Tibial nerve (tissue), 4 donors: ENCODE measurements around the gene SIX2. TPM values are rescaled to one million over a fixed set of nuclear protein-coding genes. Genes with fewer than 3 reads are reported as not detected.

Experiments
- DNase-seq, 2 donors: peaks; one replicate each; pipeline ENCODE4 v3.0.0-alpha.2; 2019; ENCODE audit warnings: low spot score in 2 of 2
- H3K27ac ChIP-seq, 4 donors: fragments of 200-600 bp; sonication (generic) in 3 of 4; one replicate each; pipeline ENCODE4 v1.5.1; 2017 to 2019; ENCODE audit warnings: mild to moderate bottlenecking in 1 of 4
- H3K27me3 ChIP-seq, 2 donors: fragments of 200-600 bp; sonication (generic) in 1 of 2; one replicate each; pipeline versions ENCODE4 v1.5.1 to v1.6.0; 2017 to 2019
- H3K36me3 ChIP-seq, 3 donors: fragments of 200-600 bp; sonication (generic); one replicate each; pipeline ENCODE4 v1.5.1; 2018 to 2019
- H3K4me1 ChIP-seq, 4 donors: fragments of 200-600 bp; sonication (generic) in 3 of 4; one replicate each; pipeline ENCODE4 v1.5.1; 2017 to 2019
- H3K4me3 ChIP-seq, 4 donors: fragments of 200-600 bp; sonication (generic) in 3 of 4; one replicate each; pipeline ENCODE4 v1.5.1; 2017 to 2019; ENCODE audit warnings: mild to moderate bottlenecking in 1 of 4, moderate library complexity in 1 of 4
- H3K9me3 ChIP-seq, 4 donors: fragments of 200-600 bp; sonication (generic) in 3 of 4; one replicate each; pipeline ENCODE4 v1.5.1; 2017 to 2019
- CTCF ChIP-seq, 5 experiments: fragments of 200-600 bp in 3 of 5; fragments of 450-650 bp in 2 of 5; sonication (generic) in 3 of 5; IDR thresholded peaks; one replicate each; pipeline ENCODE4 v1.5.1; 2016 to 2019; ENCODE audit warnings: antibody characterized with exemption in 5 of 5, mild to moderate bottlenecking in 3 of 5, moderate library complexity in 2 of 5
- EP300 ChIP-seq, 2 donors: sonication (generic); formaldehyde crosslinking; IDR thresholded peaks; one replicate each; pipeline ENCODE4 v1.6.1; 2017; ENCODE audit warnings: antibody characterized with exemption in 2 of 2, mild to moderate bottlenecking in 1 of 2
- POLR2A ChIP-seq, 2 donors: fragments of 450-650 bp; IDR thresholded peaks; one replicate each; pipeline ENCODE4 v1.6.1; 2017; ENCODE audit warnings: antibody characterized with exemption in 2 of 2, mild to moderate bottlenecking in 2 of 2, moderate library complexity in 2 of 2
- WGBS, 2 donors: methylation state at CpG; one replicate each; pipeline ENCODE4 v1.1.5; 2018; 5-methylcytosine and 5-hydroxymethylcytosine counted together
- total RNA-seq, 4 donors: library from RNA; depleted of rRNA; stranded (reverse); fragments of >200 nt; gene quantifications; one replicate each; pipeline ENCODE4 v1.1.0, GENCODE V29; 2016

The SIX2 gene
- total RNA-seq, 4 donors from 2014 or later = 0.87 to 4.9 (median 2.5) TPM

GRCh38 chr2:44997963-44998362, 11.3 kb downstream of the SIX2 start:
- Histone ChIP-seq H3K27me3 (peaks cover 0 to 80% of the 10 kb centered on the region in 2 donors), H3K9me3 (no peaks in the 10 kb centered on the region), H3K4me1 (peaks cover 0 to 19% (median 9%) of the 10 kb centered on the region in 4 donors), H3K36me3 (no peaks in the 10 kb centered on the region), H3K4me3 (no peak overlapping the region), H3K27ac (no peak overlapping the region)
- 94 to 100% methylated on average over 1 of the region's 1 CpG for WGBS, 2 donors
- DNase-seq = no peak
- no peak for TF ChIP-seq EP300 (IDR thresholded peaks at IDR 0.05)
- TF ChIP-seq POLR2A (IDR thresholded peaks at IDR 0.05) = no peak
- no peak for TF ChIP-seq CTCF (IDR thresholded peaks at IDR 0.05)

DNA sequence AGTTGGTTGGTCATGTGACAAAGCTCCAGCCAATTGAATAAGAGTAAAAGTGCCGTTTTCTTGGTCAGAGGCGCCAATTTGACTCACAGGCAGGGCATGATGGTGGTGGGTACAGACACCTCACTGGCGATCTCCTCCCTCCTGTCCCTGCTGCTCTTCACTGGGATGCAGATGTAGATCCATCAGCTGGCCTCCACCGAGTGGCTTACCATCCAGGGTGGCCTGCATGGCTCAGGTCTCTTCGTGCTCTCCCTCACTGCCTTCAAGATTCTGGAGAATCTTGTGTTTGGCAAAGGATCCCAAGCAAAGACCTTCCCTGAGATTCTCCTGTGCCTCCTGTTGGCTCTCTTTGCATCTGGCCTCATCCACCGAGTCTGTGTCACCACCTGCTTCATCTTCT, 12.9 kb downstream of the SIX2 start:
- WGBS, 2 donors = 70 to 77% methylated on average over 6 of the region's 6 CpGs
- H3K36me3 ChIP-seq = no peaks in the 10 kb centered on the region
- no peak for DNase-seq
- peaks cover 0 to 12% (median 7%) of the 10 kb centered on the region in 4 donors for H3K4me1 ChIP-seq
- peaks cover 0 to 11% (median 3%) of the 10 kb centered on the region in 4 donors for H3K9me3 ChIP-seq
- no peak overlapping the region for H3K4me3 ChIP-seq
- no peak overlapping the region for H3K27ac ChIP-seq
- H3K27me3 ChIP-seq = peaks cover 0 to 71% of the 10 kb centered on the region in 2 donors
- no peak for TF ChIP-seq POLR2A (IDR thresholded peaks at IDR 0.05)

DNA sequence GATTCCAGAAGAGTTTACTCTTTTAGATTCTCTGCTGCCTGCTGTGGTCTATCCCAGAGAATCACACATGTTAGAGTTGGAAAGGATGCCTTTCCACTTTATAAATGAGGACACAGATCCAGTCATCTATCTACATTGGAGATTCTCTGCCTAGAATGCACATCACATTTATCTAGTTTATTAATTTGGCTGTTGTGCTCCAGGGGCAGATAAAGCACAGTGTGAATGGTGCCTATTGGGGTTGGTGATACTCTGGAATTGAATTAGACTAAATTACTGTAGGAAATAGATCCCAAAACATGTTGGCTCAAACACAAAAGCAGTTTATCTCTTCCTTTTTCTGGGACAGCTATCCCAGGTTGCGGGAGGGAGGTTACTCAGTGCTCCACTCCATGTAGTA, 14.9 kb downstream of the SIX2 start:
- peaks cover 0 to 60% of the 10 kb centered on the region in 2 donors for H3K27me3 ChIP-seq
- DNase-seq = no peak
- WGBS, 2 donors = 88 to 100% methylated on average over 1 of the region's 1 CpG
- no peak overlapping the region for H3K4me3 ChIP-seq
- H3K36me3 ChIP-seq = no peaks in the 10 kb centered on the region
- TF ChIP-seq EP300 (IDR thresholded peaks at IDR 0.05) (no peak), CTCF (IDR thresholded peaks at IDR 0.05) (no peak), POLR2A (IDR thresholded peaks at IDR 0.05) (no peak)
- no peaks in the 10 kb centered on the region for H3K4me1 ChIP-seq
- H3K9me3 ChIP-seq = peaks cover 0 to 16% (median 3%) of the 10 kb centered on the region in 4 donors
- H3K27ac ChIP-seq = no peak overlapping the region

DNA sequence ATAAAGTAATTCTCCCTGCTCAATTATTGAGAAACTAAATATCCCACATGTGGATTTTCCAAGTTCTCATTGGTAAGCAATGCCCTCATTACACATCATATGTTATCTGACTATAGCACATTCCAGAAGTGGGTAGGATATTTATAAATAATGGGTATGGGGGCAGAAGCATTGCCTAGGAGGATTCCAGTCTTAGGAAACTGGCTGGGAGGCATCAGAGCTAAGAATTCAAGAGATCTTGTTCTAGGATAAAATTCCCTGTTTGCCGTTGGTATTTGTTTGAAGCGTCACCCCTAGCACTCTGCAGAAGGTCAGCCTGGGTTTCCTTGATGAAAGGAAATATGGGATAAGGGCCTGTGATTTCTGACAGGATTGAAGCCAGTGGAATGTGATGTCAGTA, 20.1 kb downstream of the SIX2 start:
- Histone ChIP-seq H3K27me3 (peaks cover 0 to 26% of the 10 kb centered on the region in 2 donors), H3K9me3 (peaks cover 0 to 34% (median 7%) of the 10 kb centered on the region in 4 donors), H3K36me3 (no peaks in the 10 kb centered on the region), H3K4me1 (no peaks in the 10 kb centered on the region), H3K4me3 (no peak overlapping the region), H3K27ac (no peak overlapping the region)
- 81 to 84% methylated on average over 2 of the region's 2 CpGs for WGBS, 2 donors
- DNase-seq = no peak
- TF ChIP-seq EP300 (IDR thresholded peaks at IDR 0.05) (no peak), CTCF (IDR thresholded peaks at IDR 0.05) (no peak), POLR2A (IDR thresholded peaks at IDR 0.05) (no peak)

- Histone ChIP-seq H3K4me1 (no peaks in the 10 kb centered on the region), H3K4me3 (no peak overlapping the region), H3K9me3 (peaks cover 0 to 18% (median 4%) of the 10 kb centered on the region in 4 donors), H3K27me3 (peaks cover 0 to 11% of the 10 kb centered on the region in 2 donors), H3K27ac (no peak overlapping the region), H3K36me3 (no peaks in the 10 kb centered on the region)
- TF ChIP-seq CTCF (IDR thresholded peaks at IDR 0.05) (no peak), EP300 (IDR thresholded peaks at IDR 0.05) (no peak), POLR2A (IDR thresholded peaks at IDR 0.05) (no peak)
- WGBS, 2 donors = 79 to 80% methylated on average over 9 of the region's 9 CpGs
- DNase-seq = no peak
These were observed 25.2 kb downstream of the SIX2 start for GRCh38 chr2:44983836-44984604.
